ENCODE results near the gene SIX1. TPM values are rescaled to one million over a fixed set of nuclear protein-coding genes. Genes with fewer than 3 reads are reported as not detected.

Gene SIX1
- total RNA-seq, 1 experiment from 2014 or later, result 0.59 TPM

DNA sequence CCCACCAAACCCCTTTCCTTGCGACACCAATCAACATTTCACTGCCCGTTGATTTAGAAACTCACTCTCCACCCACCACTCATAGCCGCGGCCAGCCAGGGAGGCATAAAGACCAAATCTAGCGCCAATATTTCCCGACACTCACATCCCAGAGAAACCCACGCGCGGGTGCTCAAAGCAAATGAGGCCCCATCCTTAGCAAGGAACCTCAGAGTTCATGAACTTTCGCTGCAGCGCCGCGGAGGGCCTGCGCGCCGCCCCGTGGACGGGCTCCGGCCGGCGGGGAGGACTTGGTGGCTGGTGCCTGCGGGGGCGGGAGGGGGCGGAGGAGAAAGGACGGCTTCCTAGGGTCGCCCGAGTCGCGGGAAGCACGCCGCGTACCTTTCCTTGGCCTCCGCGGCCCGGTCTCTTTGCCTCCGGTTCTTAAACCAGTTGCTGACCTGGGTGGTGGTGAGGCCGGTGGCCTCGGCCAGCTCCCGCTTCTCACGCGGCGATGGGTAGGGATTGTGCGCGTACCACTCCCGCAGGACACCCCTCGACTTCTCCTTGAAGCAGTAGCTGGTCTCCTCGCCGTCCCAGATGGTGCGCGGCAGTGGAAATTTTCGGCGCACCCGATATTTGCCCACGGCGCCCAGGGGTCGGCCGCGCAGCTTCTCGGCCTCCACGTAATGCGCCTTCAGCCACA lies 886 bp downstream of the SIX1 start:
- ATAC-seq, result no peak
- Mint-ChIP-seq H3K4me1 (peaks cover 85% of the 10 kb centered on the region), H3K9me3 (no peaks in the 10 kb centered on the region), H3K27me3 (ENCODE audit: low read depth) (peaks cover 99% of the 10 kb centered on the region), H3K36me3 (no peaks in the 10 kb centered on the region), H3K27ac (no peak overlapping the region), H3K4me3 (peak overlapping the region; percentile 63)
- no peak for TF ChIP-seq ZNF232 (CRISPR knock-in tag; IDR thresholded peaks at IDR 0.05)
- TF ChIP-seq NR2C2 (CRISPR knock-in tag; IDR thresholded peaks at IDR 0.05), result no peak
- TF ChIP-seq ZBTB21 (CRISPR knock-in tag; IDR thresholded peaks at IDR 0.05; ENCODE audit: borderline replicate concordance), result no peak
- no peak for TF ChIP-seq ELF4 (CRISPR knock-in tag; IDR thresholded peaks at IDR 0.05; ENCODE audit: low read depth)
- TF ChIP-seq ZNF121 (CRISPR knock-in tag; IDR thresholded peaks at IDR 0.05), result no peak
- TF ChIP-seq ATF1 (CRISPR knock-in tag; IDR thresholded peaks at IDR 0.05), result no peak
- TF ChIP-seq, protein P1, sequence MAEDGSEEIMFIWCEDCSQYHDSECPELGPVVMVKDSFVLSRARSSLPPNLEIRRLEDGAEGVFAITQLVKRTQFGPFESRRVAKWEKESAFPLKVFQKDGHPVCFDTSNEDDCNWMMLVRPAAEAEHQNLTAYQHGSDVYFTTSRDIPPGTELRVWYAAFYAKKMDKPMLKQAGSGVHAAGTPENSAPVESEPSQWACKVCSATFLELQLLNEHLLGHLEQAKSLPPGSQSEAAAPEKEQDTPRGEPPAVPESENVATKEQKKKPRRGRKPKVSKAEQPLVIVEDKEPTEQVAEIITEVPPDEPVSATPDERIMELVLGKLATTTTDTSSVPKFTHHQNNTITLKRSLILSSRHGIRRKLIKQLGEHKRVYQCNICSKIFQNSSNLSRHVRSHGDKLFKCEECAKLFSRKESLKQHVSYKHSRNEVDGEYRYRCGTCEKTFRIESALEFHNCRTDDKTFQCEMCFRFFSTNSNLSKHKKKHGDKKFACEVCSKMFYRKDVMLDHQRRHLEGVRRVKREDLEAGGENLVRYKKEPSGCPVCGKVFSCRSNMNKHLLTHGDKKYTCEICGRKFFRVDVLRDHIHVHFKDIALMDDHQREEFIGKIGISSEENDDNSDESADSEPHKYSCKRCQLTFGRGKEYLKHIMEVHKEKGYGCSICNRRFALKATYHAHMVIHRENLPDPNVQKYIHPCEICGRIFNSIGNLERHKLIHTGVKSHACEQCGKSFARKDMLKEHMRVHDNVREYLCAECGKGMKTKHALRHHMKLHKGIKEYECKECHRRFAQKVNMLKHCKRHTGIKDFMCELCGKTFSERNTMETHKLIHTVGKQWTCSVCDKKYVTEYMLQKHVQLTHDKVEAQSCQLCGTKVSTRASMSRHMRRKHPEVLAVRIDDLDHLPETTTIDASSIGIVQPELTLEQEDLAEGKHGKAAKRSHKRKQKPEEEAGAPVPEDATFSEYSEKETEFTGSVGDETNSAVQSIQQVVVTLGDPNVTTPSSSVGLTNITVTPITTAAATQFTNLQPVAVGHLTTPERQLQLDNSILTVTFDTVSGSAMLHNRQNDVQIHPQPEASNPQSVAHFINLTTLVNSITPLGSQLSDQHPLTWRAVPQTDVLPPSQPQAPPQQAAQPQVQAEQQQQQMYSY (CRISPR knock-in tag; IDR thresholded peaks at IDR 0.05), result no peak
- POLR2A ChIA-PET, result no interaction called here
- DNase-seq (ENCODE audit: low spot score), result peak; percentile 34
- CTCF ChIA-PET, result interaction anchor here (1.2 to 1.3 kb wide), 2 partner anchors 87 to 299 kb away, joined by 3 read pairs; no protein-coding TSS in a partner anchor

DNA sequence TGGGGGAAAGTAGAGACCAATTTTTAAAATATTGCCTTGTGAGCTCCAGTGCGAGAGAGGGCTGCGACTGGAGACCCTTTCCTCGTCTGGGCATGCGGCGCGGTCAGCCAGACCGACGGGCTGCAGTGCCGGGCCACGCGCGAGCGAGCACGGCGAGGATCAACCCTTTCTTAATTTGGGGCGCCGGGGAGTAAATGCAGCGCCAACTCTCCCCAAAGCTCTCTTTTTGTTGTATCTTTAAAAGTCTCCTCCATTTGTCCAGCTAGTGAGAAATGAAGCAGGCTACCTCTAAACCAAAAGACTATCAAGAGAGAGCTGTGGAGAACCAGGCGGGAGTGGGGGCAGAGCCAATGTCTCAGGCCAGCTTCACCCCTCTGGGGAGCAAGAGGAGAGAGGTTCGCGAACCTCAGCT lies 1.4 kb downstream of the SIX1 start:
- Mint-ChIP-seq H3K4me3 (peak overlapping the region; percentile 63), H3K27ac (no peak overlapping the region), H3K27me3 (ENCODE audit: low read depth) (peaks cover 99% of the 10 kb centered on the region), H3K4me1 (peaks cover 85% of the 10 kb centered on the region), H3K9me3 (no peaks in the 10 kb centered on the region), H3K36me3 (no peaks in the 10 kb centered on the region)
- ATAC-seq, result no peak
- ChIA-PET POLR2A (no interaction called here), CTCF (interaction anchor here (1.3 kb wide), 1 partner anchor 298 kb away, joined by 3 read pairs; no protein-coding TSS in a partner anchor)
- no peak for DNase-seq (ENCODE audit: low spot score)
- TF ChIP-seq SP1 (CRISPR knock-in tag; conservative IDR thresholded peaks at IDR 0.05) (no peak), FOXK1 (CRISPR knock-in tag; IDR thresholded peaks at IDR 0.05) (no peak)
- TF ChIP-seq, protein P2, sequence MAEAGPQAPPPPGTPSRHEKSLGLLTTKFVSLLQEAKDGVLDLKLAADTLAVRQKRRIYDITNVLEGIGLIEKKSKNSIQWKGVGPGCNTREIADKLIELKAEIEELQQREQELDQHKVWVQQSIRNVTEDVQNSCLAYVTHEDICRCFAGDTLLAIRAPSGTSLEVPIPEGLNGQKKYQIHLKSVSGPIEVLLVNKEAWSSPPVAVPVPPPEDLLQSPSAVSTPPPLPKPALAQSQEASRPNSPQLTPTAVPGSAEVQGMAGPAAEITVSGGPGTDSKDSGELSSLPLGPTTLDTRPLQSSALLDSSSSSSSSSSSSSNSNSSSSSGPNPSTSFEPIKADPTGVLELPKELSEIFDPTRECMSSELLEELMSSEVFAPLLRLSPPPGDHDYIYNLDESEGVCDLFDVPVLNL (CRISPR knock-in tag; IDR thresholded peaks at IDR 0.05; ENCODE audit: borderline replicate concordance, low read depth), result no peak

DNA sequence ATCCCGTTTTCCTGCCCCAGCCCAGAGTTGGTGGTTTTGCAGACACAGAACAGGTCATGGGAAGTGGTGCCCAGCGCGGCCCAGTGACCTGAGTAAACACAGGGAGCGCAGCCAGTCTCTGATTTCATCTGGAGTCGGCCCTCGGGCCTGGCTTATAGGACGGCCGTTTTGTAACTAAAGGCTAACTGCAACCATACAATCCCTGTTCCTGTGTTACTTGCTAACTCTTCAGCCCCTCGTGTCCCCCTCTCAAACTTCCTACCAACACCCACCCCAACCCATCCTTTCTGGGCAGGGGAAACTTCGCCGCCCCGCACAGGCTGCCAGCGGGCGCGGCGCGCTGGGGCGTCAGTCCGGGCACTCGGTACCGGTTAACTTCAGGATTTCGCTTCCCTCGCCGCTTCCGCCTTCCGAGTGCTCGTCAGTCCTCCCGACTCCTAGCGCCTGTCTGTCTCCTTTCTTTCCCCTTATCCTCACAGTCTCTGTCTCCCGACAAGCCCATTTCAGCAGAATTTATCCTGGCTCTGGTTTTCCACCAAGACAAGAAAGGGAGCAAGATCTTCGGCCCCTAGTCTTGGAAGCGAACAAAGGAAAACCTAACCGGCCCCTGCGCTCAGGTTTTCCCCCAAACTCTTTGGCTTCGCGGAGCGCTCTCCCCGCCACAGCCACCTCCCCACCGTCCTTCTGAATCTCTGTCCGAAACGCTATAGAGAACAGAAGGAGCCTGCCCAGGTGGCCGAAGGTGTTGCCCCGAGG lies 2.0 kb downstream of the SIX1 start:
- Mint-ChIP-seq H3K36me3 (no peaks in the 10 kb centered on the region), H3K4me3 (peak overlapping the region; percentile 63), H3K9me3 (no peaks in the 10 kb centered on the region), H3K27me3 (ENCODE audit: low read depth) (peaks cover 99% of the 10 kb centered on the region), H3K4me1 (peaks cover 83% of the 10 kb centered on the region), H3K27ac (no peak overlapping the region)
- peak; percentile 49 for DNase-seq (ENCODE audit: low spot score)
- TF ChIP-seq NR3C1 (CRISPR knock-in tag; conservative IDR thresholded peaks at IDR 0.05; ENCODE audit: low read depth), result no peak
- TF ChIP-seq ZNF263 (CRISPR knock-in tag; IDR thresholded peaks at IDR 0.05; ENCODE audit: low read depth), result peak; percentile 83; the same call in 1 of the 2 replicates
- TF ChIP-seq, protein P3, sequence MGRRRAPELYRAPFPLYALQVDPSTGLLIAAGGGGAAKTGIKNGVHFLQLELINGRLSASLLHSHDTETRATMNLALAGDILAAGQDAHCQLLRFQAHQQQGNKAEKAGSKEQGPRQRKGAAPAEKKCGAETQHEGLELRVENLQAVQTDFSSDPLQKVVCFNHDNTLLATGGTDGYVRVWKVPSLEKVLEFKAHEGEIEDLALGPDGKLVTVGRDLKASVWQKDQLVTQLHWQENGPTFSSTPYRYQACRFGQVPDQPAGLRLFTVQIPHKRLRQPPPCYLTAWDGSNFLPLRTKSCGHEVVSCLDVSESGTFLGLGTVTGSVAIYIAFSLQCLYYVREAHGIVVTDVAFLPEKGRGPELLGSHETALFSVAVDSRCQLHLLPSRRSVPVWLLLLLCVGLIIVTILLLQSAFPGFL (CRISPR knock-in tag; IDR thresholded peaks at IDR 0.05; ENCODE audit: borderline replicate concordance), result no peak
- TF ChIP-seq, protein P4, sequence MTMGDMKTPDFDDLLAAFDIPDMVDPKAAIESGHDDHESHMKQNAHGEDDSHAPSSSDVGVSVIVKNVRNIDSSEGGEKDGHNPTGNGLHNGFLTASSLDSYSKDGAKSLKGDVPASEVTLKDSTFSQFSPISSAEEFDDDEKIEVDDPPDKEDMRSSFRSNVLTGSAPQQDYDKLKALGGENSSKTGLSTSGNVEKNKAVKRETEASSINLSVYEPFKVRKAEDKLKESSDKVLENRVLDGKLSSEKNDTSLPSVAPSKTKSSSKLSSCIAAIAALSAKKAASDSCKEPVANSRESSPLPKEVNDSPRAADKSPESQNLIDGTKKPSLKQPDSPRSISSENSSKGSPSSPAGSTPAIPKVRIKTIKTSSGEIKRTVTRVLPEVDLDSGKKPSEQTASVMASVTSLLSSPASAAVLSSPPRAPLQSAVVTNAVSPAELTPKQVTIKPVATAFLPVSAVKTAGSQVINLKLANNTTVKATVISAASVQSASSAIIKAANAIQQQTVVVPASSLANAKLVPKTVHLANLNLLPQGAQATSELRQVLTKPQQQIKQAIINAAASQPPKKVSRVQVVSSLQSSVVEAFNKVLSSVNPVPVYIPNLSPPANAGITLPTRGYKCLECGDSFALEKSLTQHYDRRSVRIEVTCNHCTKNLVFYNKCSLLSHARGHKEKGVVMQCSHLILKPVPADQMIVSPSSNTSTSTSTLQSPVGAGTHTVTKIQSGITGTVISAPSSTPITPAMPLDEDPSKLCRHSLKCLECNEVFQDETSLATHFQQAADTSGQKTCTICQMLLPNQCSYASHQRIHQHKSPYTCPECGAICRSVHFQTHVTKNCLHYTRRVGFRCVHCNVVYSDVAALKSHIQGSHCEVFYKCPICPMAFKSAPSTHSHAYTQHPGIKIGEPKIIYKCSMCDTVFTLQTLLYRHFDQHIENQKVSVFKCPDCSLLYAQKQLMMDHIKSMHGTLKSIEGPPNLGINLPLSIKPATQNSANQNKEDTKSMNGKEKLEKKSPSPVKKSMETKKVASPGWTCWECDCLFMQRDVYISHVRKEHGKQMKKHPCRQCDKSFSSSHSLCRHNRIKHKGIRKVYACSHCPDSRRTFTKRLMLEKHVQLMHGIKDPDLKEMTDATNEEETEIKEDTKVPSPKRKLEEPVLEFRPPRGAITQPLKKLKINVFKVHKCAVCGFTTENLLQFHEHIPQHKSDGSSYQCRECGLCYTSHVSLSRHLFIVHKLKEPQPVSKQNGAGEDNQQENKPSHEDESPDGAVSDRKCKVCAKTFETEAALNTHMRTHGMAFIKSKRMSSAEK (CRISPR knock-in tag; IDR thresholded peaks at IDR 0.05; ENCODE audit: borderline replicate concordance), result no peak
- ChIA-PET POLR2A (interaction anchor here (0.6 to 1.0 kb wide), 3 partner anchors 8 to 458 kb away, joined by 3 to 8 read pairs (median 3); no protein-coding TSS in a partner anchor), CTCF (interaction anchor here (0.6 to 1.3 kb wide), 12 partner anchors 7 to 788 kb away, joined by 3 to 13 read pairs (median 4); no protein-coding TSS in a partner anchor)
- no peak for ATAC-seq

Measured in WTC11 (cell line).